HepG2 (cell line): Measurements from ENCODE around the gene WIPF2. TPM values are rescaled to one million over a fixed set of nuclear protein-coding genes. Genes with fewer than 3 reads are reported as not detected.

Source experiments
- FOXA1 ChIP-seq, 2 experiments: fragments of 450-650 bp in 1 of 2; sonication (generic) in 1 of 2; formaldehyde crosslinking in 1 of 2; IDR thresholded peaks; 2 replicates each; pipeline versions ENCODE4 v1.4.0 to v1.6.1; 2016 to 2020; ENCODE audit warnings: missing genetic modification reagents in 1 of 2
- HHEX ChIP-seq: IDR thresholded peaks from 2 replicates; pipeline ENCODE4 v1.6.1; 2016; ENCODE audit warnings: control low read depth
- IRF2 ChIP-seq: IDR thresholded peaks from 2 replicates; pipeline ENCODE4 v1.6.1; 2018; ENCODE audit warnings: missing genetic modification reagents, missing compliant biosample characterization
- JUND ChIP-seq: sonication (generic); formaldehyde crosslinking; IDR thresholded peaks from 2 replicates; pipeline ENCODE4 v1.8.0; 2022; ENCODE audit warnings: mild to moderate bottlenecking, missing genetic modification reagents
- MED8 ChIP-seq: sonication (generic); formaldehyde crosslinking; IDR thresholded peaks from 2 replicates; pipeline ENCODE4 v1.8.1; 2023; ENCODE audit warnings: mild to moderate bottlenecking, missing genetic modification reagents; ENCODE audit not compliant: insufficient replicate concordance
- MEIS2 ChIP-seq: sonication (generic); formaldehyde crosslinking; IDR thresholded peaks from 2 replicates; pipeline ENCODE4 v1.9.0; 2021; ENCODE audit warnings: mild to moderate bottlenecking, missing genetic modification reagents
- MLXIP ChIP-seq: sonication (generic); formaldehyde crosslinking; IDR thresholded peaks from 2 replicates; pipeline ENCODE4 v1.9.0; 2021; ENCODE audit warnings: missing genetic modification reagents, borderline replicate concordance
- REL ChIP-seq: sonication (generic); formaldehyde crosslinking; conservative IDR thresholded peaks from 2 replicates; pipeline ENCODE4 v1.8.0; 2022; ENCODE audit warnings: mild to moderate bottlenecking, missing genetic modification reagents, moderate library complexity
- SKIL ChIP-seq: sonication (generic); formaldehyde crosslinking; IDR thresholded peaks from 2 replicates; pipeline ENCODE4 v1.8.0; 2022; ENCODE audit warnings: missing genetic modification reagents, mild to moderate bottlenecking, moderate library complexity, borderline replicate concordance
- SP1 ChIP-seq, 2 experiments: fragments of 450-650 bp in 1 of 2; sonication (generic) in 1 of 2; formaldehyde crosslinking in 1 of 2; IDR thresholded peaks; 2 replicates each; pipeline versions ENCODE4 v1.4.0 to v1.6.1; 2016 to 2020; ENCODE audit warnings: missing genetic modification reagents in 1 of 2
- ZNF124 ChIP-seq: sonication (generic); formaldehyde crosslinking; IDR thresholded peaks from 2 replicates; pipeline ENCODE4 v1.4.0; 2020; ENCODE audit warnings: missing genetic modification reagents
- ZNF614 ChIP-seq: IDR thresholded peaks from 2 replicates; pipeline ENCODE4 v1.6.1; 2018; ENCODE audit warnings: missing biosample characterization, missing genetic modification reagents, inconsistent platforms, borderline replicate concordance
- ZNF850 ChIP-seq: sonication (generic); formaldehyde crosslinking; conservative IDR thresholded peaks from 2 replicates; pipeline ENCODE4 v1.9.0; 2021; ENCODE audit warnings: mild to moderate bottlenecking, missing genetic modification reagents
- polyA plus RNA-seq, 8 experiments: library from polyadenylated mRNA; depleted of rRNA in 3 of 8; stranded (reverse) in 7 of 8; unstranded in 1 of 8; fragments of >200 nt; fragmentation: Illumina TruSeq in 4 of 8; extraction: Trizol in 4 of 8; gene quantifications; 2 replicates each; pipeline versions ENCODE4 v1.2.1 to v1.2.3, GENCODE V29; 2011 to 2016; ENCODE audit warnings: low read depth in 4 of 8, missing spikeins in 1 of 8, mixed read lengths in 1 of 8; ENCODE audit not compliant: insufficient read depth in 1 of 8
- total RNA-seq, 5 experiments: library from RNA; depleted of rRNA; stranded (reverse); fragments of >200 nt; fragmentation: Illumina TruSeq; extraction: Trizol; gene quantifications; 2 replicates each; pipeline ENCODE4 v1.2.3, GENCODE V29; 2016; ENCODE audit warnings: low read depth in 1 of 5
- TF ChIP-seq, protein P1 (sequence below): sonication (generic); formaldehyde crosslinking; IDR thresholded peaks from 2 replicates; pipeline ENCODE4 v1.4.0; 2020; ENCODE audit warnings: missing genetic modification reagents, mild to moderate bottlenecking, borderline replicate concordance
- TF ChIP-seq, protein P2 (sequence below): IDR thresholded peaks from 2 replicates; pipeline ENCODE4 v1.6.1; 2018; ENCODE audit warnings: missing genetic modification reagents, mild to moderate bottlenecking, missing compliant biosample characterization
- TF ChIP-seq, protein P3 (sequence below): sonication (generic); formaldehyde crosslinking; IDR thresholded peaks from 2 replicates; pipeline ENCODE4 v1.8.0; 2022; ENCODE audit warnings: mild to moderate bottlenecking, missing genetic modification reagents

The WIPF2 gene
- total and polyA plus RNA-seq, 2 of the 13 experiments (the other 11 are each of a cell fraction or from before 2014, with no cell fraction given) = 7.2 to 10.8 TPM

- TF ChIP-seq, protein P1, sequence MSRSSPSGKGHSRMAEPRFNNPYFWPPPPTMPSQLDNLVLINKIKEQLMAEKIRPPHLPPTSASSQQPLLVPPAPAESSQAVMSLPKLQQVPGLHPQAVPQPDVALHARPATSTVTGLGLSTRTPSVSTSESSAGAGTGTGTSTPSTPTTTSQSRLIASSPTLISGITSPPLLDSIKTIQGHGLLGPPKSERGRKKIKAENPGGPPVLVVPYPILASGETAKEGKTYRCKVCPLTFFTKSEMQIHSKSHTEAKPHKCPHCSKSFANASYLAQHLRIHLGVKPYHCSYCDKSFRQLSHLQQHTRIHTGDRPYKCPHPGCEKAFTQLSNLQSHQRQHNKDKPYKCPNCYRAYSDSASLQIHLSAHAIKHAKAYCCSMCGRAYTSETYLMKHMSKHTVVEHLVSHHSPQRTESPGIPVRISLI (CRISPR knock-in tag) = no peak; the same call in 1 of the 2 replicates
- peak; percentile 11; the same call in 1 of the 2 replicates for TF ChIP-seq SKIL (CRISPR knock-in tag)
- 0 out of 2 replicates have a peak, but pooled peaks have one; percentile 58 for TF ChIP-seq ZNF124 (CRISPR knock-in tag)
- TF ChIP-seq FOXA1 (IDR thresholded peaks at IDR 0.05) = no peak
- 0 out of 2 replicates have a peak, but pooled peaks have one; percentile 14 for TF ChIP-seq FOXA1 (CRISPR knock-in tag; IDR thresholded peaks at IDR 0.05)
- TF ChIP-seq, protein P2, sequence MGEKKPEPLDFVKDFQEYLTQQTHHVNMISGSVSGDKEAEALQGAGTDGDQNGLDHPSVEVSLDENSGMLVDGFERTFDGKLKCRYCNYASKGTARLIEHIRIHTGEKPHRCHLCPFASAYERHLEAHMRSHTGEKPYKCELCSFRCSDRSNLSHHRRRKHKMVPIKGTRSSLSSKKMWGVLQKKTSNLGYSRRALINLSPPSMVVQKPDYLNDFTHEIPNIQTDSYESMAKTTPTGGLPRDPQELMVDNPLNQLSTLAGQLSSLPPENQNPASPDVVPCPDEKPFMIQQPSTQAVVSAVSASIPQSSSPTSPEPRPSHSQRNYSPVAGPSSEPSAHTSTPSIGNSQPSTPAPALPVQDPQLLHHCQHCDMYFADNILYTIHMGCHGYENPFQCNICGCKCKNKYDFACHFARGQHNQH (CRISPR knock-in tag) = peak; percentile 69; the same call in 1 of the 2 replicates
- TF ChIP-seq MED8 = peak; percentile 42
- 0 out of 2 replicates have a peak, but pooled peaks have one; percentile 31 for TF ChIP-seq IRF2 (CRISPR knock-in tag)
- TF ChIP-seq MLXIP = no peak
- TF ChIP-seq ZNF614 (CRISPR knock-in tag) = peak; percentile 81; the same call in 1 of the 2 replicates
- TF ChIP-seq MEIS2 = no peak
- TF ChIP-seq, protein P3, sequence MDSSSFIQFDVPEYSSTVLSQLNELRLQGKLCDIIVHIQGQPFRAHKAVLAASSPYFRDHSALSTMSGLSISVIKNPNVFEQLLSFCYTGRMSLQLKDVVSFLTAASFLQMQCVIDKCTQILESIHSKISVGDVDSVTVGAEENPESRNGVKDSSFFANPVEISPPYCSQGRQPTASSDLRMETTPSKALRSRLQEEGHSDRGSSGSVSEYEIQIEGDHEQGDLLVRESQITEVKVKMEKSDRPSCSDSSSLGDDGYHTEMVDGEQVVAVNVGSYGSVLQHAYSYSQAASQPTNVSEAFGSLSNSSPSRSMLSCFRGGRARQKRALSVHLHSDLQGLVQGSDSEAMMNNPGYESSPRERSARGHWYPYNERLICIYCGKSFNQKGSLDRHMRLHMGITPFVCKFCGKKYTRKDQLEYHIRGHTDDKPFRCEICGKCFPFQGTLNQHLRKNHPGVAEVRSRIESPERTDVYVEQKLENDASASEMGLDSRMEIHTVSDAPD (CRISPR knock-in tag) = no peak
- no peak for TF ChIP-seq REL (CRISPR knock-in tag)
- TF ChIP-seq ZNF850 = peak; percentile 22; the same call in 1 of the 2 replicates
- TF ChIP-seq JUND (CRISPR knock-in tag) = no peak
- TF ChIP-seq HHEX (CRISPR knock-in tag) = no peak
- no peak for TF ChIP-seq SP1 (IDR thresholded peaks at IDR 0.05)
- peak; percentile 95 for TF ChIP-seq SP1 (CRISPR knock-in tag; IDR thresholded peaks at IDR 0.05)
These were observed 99.1 kb downstream of the WIPF2 start (continued) for GRCh38 chr17:40317880-40318829.
